ENCODE results near the gene RALGPS1. TPM values are rescaled to one million over a fixed set of nuclear protein-coding genes. Genes with fewer than 3 reads are reported as not detected.

The RALGPS1 gene
- total and polyA plus RNA-seq, 2 of the 8 experiments (the other 6 are each of a cell fraction or from before 2014, with no cell fraction given), result 20.0 to 23.5 TPM

GRCh38 chr9:127224883-127225739, 310.5 kb downstream of the RALGPS1 start (continued):
- no peak for TF ChIP-seq POLR2A (IDR thresholded peaks at IDR 0.05; ENCODE audit: control extremely low read depth in 1 of 2, low read depth in 2 of 2, low read length in 2 of 2)
- TF ChIP-seq TCF12 (IDR thresholded peaks at IDR 0.05; ENCODE audit: low read depth, low read length), result no peak
- TF ChIP-seq NRF1 (IDR thresholded peaks at IDR 0.05; ENCODE audit: low read depth, low read length), result no peak
- TF ChIP-seq MAFK (IDR thresholded peaks at IDR 0.05; ENCODE audit: low read depth, low read length), result no peak
- no peak for TF ChIP-seq FOSL1 (IDR thresholded peaks at IDR 0.05; ENCODE audit: insufficient read depth, low read depth, low read length)
- TF ChIP-seq CBX8 (IDR thresholded peaks at IDR 0.05; ENCODE audit: borderline replicate concordance, low read depth, low read length), result no peak
- no peak for TF ChIP-seq GABPA (IDR thresholded peaks at IDR 0.05; ENCODE audit: borderline replicate concordance, insufficient read depth, low read length)
- TF ChIP-seq POLR2AphosphoS5 (IDR thresholded peaks at IDR 0.05; ENCODE audit: low read depth, low read length), result no peak
- no peak for TF ChIP-seq EGR1 (IDR thresholded peaks at IDR 0.05; ENCODE audit: borderline replicate concordance, low read depth, low read length)
- TF ChIP-seq BRCA1 (IDR thresholded peaks at IDR 0.05; ENCODE audit: low read depth, low read length), result no peak
- TF ChIP-seq JUN (IDR thresholded peaks at IDR 0.05; ENCODE audit: low read depth, low read length), result no peak
- no peak for TF ChIP-seq KDM1A (IDR thresholded peaks at IDR 0.05; ENCODE audit: borderline replicate concordance, low read length)
- TF ChIP-seq ZNF274 (IDR thresholded peaks at IDR 0.05; ENCODE audit: borderline replicate concordance, extremely low read depth, low read length), result no peak
- no peak for TF ChIP-seq KDM5A (IDR thresholded peaks at IDR 0.05; ENCODE audit: low read length)
- TF ChIP-seq RXRA (IDR thresholded peaks at IDR 0.05; ENCODE audit: insufficient read depth, low read depth, low read length), result no peak
- no peak for TF ChIP-seq RAD21 (IDR thresholded peaks at IDR 0.05 in 1 of 2, conservative IDR thresholded peaks at IDR 0.05 in 1 of 2; ENCODE audit: low read depth in 2 of 2, low read length in 2 of 2)
- no peak for TF ChIP-seq SP2 (IDR thresholded peaks at IDR 0.05; ENCODE audit: low read length)
- TF ChIP-seq HDAC2 (IDR thresholded peaks at IDR 0.05; ENCODE audit: borderline replicate concordance in 1 of 2, low read depth in 2 of 2, low read length in 2 of 2), result no peak
- TF ChIP-seq EP300 (IDR thresholded peaks at IDR 0.05; ENCODE audit: borderline replicate concordance in 1 of 2, low read depth in 2 of 2, low read length in 2 of 2), result no peak
- TF ChIP-seq USF2 (IDR thresholded peaks at IDR 0.05; ENCODE audit: low read length), result 0 out of 2 replicates have a peak, but pooled peaks have one; percentile 8
- TF ChIP-seq BCL11A (IDR thresholded peaks at IDR 0.05; ENCODE audit: low read depth in 2 of 2, low read length in 2 of 2), result no peak
- TF ChIP-seq JUND (IDR thresholded peaks at IDR 0.05; ENCODE audit: low read length), result no peak

Data from H1 (cell line).